22Rv1 (cell line): ENCODE data around the gene SOAT2.

ENCODE experiments used
- H3K27ac ChIP-seq: fragments of 450-650 bp; 2 replicates; pipeline ENCODE4 v1.5.1; 2017
- ZFX ChIP-seq: fragments of 450-650 bp; IDR thresholded peaks from 2 replicates; pipeline ENCODE4 v1.6.1; 2017; ENCODE audit warnings: antibody characterized with exemption, borderline replicate concordance
- TF ChIP-seq, protein P1 (sequence below): fragments of 450-650 bp; IDR thresholded peaks from 2 replicates; pipeline ENCODE4 v1.5.1; 2017; ENCODE audit warnings: mild to moderate bottlenecking

Gene SOAT2

DNA sequence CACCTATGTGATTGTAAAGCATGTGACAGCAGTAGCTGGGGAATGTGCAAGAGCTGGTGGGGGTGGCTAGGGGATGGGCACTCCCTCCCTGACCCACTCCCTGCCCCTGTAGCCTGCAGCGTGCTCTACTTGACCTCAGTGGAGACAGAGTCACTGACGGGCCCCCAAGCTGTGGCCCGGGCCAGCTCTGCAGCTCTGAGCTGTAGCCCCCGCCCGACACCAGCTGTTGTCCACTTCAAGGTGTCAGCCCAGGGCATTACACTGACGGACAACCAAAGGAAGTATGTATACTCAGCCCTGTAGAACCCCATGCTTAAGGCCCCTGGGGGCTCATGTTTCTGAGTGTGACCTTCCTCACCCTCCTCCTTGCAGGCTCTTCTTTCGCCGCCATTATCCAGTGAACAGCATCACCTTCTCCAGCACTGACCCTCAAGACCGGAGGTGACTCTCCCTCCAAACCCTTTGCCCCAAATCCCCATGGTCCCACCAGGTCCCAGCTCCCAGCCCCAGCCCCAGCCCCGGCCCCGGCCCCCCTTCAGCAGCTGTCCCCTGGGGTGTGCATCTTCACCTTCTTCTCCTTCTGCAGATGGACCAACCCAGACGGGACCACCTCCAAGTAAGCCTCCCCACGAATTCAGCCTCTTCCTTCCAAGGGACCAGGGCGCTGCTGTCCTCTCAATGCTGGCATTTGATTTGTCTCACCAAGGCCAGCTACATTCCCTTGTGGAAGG lies 40.1 kb upstream of the SOAT2 start:
- TF ChIP-seq, protein P1, sequence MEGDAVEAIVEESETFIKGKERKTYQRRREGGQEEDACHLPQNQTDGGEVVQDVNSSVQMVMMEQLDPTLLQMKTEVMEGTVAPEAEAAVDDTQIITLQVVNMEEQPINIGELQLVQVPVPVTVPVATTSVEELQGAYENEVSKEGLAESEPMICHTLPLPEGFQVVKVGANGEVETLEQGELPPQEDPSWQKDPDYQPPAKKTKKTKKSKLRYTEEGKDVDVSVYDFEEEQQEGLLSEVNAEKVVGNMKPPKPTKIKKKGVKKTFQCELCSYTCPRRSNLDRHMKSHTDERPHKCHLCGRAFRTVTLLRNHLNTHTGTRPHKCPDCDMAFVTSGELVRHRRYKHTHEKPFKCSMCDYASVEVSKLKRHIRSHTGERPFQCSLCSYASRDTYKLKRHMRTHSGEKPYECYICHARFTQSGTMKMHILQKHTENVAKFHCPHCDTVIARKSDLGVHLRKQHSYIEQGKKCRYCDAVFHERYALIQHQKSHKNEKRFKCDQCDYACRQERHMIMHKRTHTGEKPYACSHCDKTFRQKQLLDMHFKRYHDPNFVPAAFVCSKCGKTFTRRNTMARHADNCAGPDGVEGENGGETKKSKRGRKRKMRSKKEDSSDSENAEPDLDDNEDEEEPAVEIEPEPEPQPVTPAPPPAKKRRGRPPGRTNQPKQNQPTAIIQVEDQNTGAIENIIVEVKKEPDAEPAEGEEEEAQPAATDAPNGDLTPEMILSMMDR = no peak
- no peak for TF ChIP-seq ZFX
- H3K27ac ChIP-seq = no peak overlapping the region

DNA sequence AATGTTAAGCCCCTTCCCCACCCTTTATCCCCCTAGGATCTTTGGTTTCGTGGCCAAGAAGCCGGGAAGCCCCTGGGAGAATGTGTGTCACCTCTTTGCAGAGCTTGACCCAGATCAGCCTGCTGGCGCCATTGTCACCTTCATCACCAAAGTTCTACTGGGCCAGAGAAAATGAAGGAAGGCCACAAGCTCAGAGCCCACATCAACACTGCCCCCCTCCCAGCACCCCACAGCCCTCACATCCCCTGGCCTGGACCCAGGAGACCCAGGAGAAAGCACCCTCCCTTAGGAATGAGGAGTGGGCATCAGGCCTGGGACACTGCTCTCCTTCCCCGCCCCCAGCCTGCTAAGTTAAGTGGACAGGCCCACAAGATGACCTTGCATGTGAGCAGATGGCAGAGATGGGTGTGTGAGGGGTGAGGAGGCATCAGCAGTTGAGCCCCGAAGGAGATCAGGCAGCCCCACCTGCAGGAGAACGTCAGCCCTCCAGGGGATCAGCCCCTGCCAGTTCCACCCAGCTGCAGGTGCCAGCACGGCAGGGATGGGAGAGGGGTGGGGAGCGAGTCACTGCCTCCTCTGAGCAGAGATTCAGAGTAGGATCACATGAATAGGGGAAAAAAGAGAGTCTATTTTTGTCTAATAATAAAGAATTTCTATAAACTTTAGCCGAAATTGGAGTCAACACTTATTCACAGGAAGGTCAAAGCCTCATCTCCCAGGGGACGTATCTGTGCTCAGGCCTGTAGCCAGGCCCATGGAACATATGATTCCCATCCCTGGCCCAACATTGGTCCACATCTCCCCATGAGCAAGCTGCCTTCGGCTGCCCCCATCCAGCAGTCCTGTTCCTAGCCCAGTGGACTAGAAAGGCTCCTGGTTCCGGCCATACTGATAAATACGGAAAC lies 39.3 kb upstream of the SOAT2 start:
- no peak overlapping the region for H3K27ac ChIP-seq
- TF ChIP-seq, protein P1 = no peak
- no peak for TF ChIP-seq ZFX

DNA sequence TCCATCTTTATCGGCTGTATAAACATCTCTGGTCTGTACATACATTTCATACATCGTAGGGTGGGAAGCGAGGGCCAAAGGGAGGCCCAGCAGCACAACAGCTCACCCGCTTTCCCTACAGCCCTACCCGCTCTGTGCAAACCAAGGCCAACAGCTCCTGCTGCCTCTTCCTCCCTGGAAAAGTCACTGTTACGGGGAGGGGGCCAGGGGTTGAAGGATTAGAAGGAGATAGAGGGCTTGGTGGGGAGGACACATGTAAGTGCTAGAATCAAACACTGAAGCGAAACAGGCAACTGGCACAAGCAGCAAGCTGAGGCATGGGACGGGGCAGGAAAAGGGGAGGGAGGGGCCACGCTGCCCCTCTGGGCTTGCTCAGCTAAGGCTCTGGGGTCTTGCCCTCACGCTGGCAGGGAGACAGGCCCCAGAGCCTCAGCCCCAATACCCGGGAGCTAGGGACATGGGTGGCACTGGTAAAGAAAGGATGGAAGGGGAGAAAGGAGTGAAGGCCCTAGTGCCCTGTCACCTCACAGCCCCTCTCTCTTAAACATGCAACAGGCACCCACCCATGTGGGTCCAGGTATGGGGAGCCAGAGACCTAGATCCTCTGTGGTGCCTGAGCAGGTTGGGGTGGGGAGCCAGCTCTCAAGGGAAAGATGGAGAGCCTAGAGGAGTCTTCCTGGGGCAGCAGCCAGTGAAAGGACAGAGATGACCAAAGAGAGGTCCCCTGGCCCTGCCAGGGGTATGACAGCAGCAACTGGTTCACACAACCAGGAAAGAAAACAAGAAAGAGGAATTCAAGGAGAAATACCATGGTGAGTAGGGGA lies 38.5 kb upstream of the SOAT2 start:
- TF ChIP-seq ZFX = no peak
- TF ChIP-seq, protein P1 = no peak
- H3K27ac ChIP-seq = no peak overlapping the region

DNA sequence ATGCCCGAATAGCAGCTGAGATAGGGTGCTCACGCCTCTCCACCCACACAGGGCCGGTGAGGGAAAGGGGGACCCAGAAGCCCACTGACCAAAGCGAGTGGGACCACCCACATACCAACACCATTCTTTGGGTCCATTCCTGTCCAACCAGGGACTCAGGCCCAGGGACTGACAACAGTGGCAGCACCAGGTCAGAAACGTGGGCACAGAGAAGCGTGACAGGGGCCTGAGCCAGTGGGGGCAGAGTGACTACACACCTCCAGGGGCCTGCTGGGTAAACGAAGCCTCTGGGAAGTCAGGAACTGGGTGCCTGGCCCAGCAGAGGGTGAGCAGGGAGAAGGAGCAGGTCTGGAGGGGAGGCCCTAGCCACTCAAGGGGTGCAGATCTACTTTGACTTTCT lies 37.8 kb upstream of the SOAT2 start:
- no peak overlapping the region for H3K27ac ChIP-seq
- TF ChIP-seq, protein P1 = no peak
- no peak for TF ChIP-seq ZFX

DNA sequence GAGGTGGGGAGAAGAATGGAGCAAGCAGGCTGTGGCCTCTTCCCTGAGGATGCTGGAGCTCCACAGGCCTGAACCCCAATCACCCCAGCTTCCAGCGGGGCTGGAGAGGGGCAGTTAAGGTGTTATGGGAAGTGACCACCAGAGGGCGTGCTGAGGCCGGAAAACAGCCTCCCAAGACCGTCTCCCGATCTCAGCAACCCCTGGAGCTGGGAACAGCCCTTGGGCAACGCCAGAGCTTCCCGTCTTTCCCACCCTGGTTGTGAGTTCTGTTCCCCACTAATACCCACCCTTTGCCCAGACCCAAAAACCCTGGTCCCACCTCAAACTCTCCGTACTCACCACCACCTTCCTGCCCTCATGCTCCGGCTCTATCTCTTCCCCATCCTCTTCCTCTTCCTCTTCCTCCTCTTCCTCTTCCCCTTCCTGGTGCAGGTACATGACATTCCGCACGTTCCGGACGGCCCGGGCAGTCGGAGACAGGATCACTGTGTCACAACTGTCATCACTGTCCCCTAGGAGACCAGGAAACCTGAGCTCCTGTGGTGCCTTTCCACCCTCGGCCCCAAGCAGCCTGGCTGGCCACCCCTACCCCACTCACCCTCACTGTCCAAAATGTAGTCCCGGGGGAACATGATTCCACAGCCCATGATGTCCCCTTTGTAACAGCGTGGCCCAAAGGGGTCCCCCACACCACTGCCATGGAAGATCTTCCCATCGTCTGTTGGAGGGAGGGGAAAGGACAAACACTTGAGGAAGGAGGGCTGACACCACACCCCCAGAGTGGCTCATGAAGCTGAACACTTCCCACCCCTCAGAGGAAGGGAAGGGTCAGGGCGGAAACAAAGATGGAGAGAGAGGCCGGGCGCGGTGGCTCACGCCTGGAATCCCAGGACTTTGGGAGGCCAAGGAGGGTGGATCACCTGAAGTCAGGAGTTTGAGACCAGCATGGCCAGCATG lies 37.0 kb upstream of the SOAT2 start:
- TF ChIP-seq, protein P1 = peak; percentile 97
- TF ChIP-seq ZFX = no peak
- no peak overlapping the region for H3K27ac ChIP-seq

DNA sequence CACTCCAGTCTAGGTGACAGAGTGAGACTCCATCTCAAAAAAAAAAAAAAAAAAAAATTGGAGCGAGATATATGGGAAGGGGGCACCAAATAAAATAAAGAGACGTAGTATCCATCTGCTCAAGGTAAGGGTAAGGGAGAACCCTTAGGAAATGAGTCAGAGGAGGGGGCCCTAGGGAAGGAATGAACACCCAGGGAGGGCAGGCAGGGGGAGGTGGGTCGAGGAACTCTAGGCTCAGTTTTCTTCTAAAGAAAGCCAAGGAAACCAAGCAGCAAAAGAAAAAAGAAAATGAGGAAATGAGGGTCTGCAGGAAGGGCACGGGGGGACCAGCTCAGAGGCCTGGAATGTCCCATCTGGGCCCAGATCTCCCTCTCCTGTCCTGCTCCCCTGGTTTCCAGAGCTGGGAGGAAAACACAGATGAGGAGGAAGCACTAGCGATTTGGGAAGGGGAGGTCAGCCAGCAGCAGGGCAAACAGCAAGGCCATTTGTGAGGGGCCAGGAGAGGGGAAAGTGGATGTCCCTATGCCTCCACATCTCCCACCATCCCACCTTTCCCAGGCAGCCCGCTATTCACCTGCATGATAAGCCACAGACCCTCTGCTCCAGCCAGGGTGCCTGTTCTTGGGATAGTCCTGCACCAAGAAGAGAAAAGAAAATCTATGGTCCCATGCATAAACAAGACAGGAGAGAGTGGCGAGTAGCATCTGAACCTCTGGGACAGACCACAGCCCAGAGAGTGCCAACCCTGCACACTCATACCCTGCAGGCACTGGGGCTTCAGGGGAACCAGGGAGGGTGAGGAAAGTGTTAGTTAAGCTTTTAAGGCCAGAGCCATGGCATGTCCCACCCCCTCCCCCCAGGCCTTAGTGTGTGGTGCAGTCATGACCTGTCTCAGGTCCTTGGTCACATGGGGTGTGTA lies 36.0 kb upstream of the SOAT2 start:
- no peak overlapping the region for H3K27ac ChIP-seq
- no peak for TF ChIP-seq ZFX
- TF ChIP-seq, protein P1 = no peak
